Neutrophil (primary cell): ENCODE data around the gene HAUS7.

Experiments
- H3K27ac ChIP-seq: fragments of 200-600 bp; sonication (generic); 2 replicates; pipeline ENCODE4 v1.5.1; 2016; ENCODE audit warnings: mild to moderate bottlenecking, moderate library complexity
- H3K27me3 ChIP-seq: fragments of 200-600 bp; sonication (generic); 2 replicates; pipeline ENCODE4 v1.6.0; 2016; ENCODE audit warnings: mild to moderate bottlenecking
- H3K36me3 ChIP-seq: fragments of 200-600 bp; sonication (generic); 2 replicates; pipeline ENCODE4 v1.5.1; 2017
- H3K4me1 ChIP-seq, 2 experiments: fragments of 200-600 bp in 1 of 2; sonication (generic) in 1 of 2; 1 replicate in 1 of 2; 2 replicates in 1 of 2; pipeline versions ENCODE4 v1.5.1 to v1.6.1; 2013 to 2016; ENCODE audit warnings: low read depth in 1 of 2, low read length in 1 of 2, mild to moderate bottlenecking in 1 of 2, moderate library complexity in 1 of 2; ENCODE audit not compliant: control insufficient read depth in 1 of 2, insufficient read depth in 1 of 2
- H3K4me3 ChIP-seq, 2 experiments: fragments of 200-600 bp in 1 of 2; sonication (generic) in 1 of 2; 1 replicate in 1 of 2; 2 replicates in 1 of 2; pipeline ENCODE4 v1.5.1; 2013 to 2016; ENCODE audit warnings: low read depth in 1 of 2, low read length in 1 of 2, mild to moderate bottlenecking in 1 of 2, moderate library complexity in 1 of 2
- H3K9me3 ChIP-seq: fragments of 200-600 bp; sonication (generic); 2 replicates; pipeline ENCODE4 v1.5.1; 2016
- CTCF ChIP-seq: fragments of 200-600 bp; sonication (generic); IDR thresholded peaks from 2 replicates; pipeline ENCODE4 v1.5.1; 2016; ENCODE audit warnings: antibody characterized with exemption

HAUS7 gene

DNA sequence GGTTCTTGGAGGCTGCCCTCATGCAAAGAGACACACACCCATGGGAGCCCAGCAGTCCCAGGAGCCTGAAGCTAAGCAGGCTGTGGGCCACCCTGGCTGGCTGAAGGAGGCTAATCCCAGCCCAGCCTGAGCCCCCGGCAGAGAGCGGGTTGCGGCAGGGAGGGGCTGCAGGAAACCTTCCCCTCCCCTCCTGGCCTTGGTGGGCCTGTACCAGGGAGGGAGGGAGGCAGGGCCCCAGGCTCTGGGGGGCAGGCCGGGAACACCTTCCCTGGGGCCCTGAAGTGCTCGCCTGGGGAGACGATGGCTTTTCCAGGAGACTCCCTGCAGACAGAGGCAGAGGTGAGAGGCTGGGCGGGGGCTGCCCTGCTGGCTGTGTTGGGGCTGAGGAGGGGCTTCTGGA, 28.1 kb upstream of the HAUS7 start:
- no peaks in the 10 kb centered on the region for H3K4me1 ChIP-seq
- no peaks in the 10 kb centered on the region for H3K36me3 ChIP-seq
- H3K27ac ChIP-seq, result no peak overlapping the region
- no peaks in the 10 kb centered on the region for H3K9me3 ChIP-seq
- H3K27me3 ChIP-seq, result peaks cover 31% of the 10 kb centered on the region
- TF ChIP-seq CTCF, result no peak
- no peak overlapping the region for H3K4me3 ChIP-seq

- H3K9me3 ChIP-seq, result no peaks in the 10 kb centered on the region
- no peak for TF ChIP-seq CTCF
- no peaks in the 10 kb centered on the region for H3K36me3 ChIP-seq
- peaks cover 35% of the 10 kb centered on the region for H3K27me3 ChIP-seq
- no peaks in the 10 kb centered on the region for H3K4me1 ChIP-seq
- no peak overlapping the region for H3K4me3 ChIP-seq
- H3K27ac ChIP-seq, result no peak overlapping the region
Measured at GRCh38 chrX:153496590-153496959, 26.2 kb upstream of the HAUS7 start.

GRCh38 chrX:153495903-153496589, 25.7 kb upstream of the HAUS7 start:
- Histone ChIP-seq H3K27me3 (peaks cover 35% of the 10 kb centered on the region), H3K36me3 (no peaks in the 10 kb centered on the region), H3K9me3 (no peaks in the 10 kb centered on the region), H3K4me1 (no peaks in the 10 kb centered on the region), H3K27ac (no peak overlapping the region), H3K4me3 (no peak overlapping the region)
- no peak for TF ChIP-seq CTCF

DNA sequence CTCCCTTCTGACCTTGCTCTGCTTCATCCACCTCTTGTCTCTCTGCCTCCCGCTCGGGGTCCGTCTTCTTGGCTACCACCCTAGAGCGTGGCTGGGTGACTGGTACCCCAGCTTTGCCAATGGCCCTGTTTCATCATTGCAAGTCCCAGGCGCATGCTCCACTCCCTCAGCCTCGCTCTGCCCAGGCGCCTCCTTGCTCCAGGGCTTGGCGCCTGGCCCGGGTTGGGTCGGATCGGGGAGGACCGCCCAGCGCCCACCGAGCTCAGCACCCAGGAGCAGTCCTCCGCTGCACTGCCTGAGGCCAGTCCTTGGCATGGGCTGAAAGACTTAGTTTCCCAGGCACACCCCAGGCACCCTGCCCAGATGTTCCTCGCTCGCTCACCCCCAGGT, 25.0 kb upstream of the HAUS7 start:
- Histone ChIP-seq H3K27ac (no peak overlapping the region), H3K36me3 (no peaks in the 10 kb centered on the region), H3K4me1 (no peaks in the 10 kb centered on the region), H3K4me3 (no peak overlapping the region), H3K9me3 (no peaks in the 10 kb centered on the region), H3K27me3 (peaks cover 35% of the 10 kb centered on the region)
- TF ChIP-seq CTCF, result no peak

- no peaks in the 10 kb centered on the region for H3K4me1 ChIP-seq
- H3K27ac ChIP-seq, result no peak within 1 kb of the TSS
- H3K4me3 ChIP-seq, result no peak within 1 kb of the TSS
- no peak for TF ChIP-seq CTCF
- H3K9me3 ChIP-seq, result no peaks in the 10 kb centered on the region
- H3K27me3 ChIP-seq, result peaks cover 35% of the 10 kb centered on the region
- H3K36me3 ChIP-seq, result no peaks in the 10 kb centered on the region
Measured at GRCh38 chrX:153494541-153495361, 24.4 kb upstream of the HAUS7 start, which contains the start of gene BGN. Gene BGN, plus strand, starts transcription at chrX:153494980. Its CDS starts 9,652 bp downstream, at chrX:153504632.
